HG03280 (cell line): ENCODE results near the gene IZUMO1.
A peak's percentile ranks its signal among the peaks of the same experiment; 100 is the strongest.
"Not testable (repeated sequence)": the region's sequence is repeated elsewhere in the genome, so short reads cannot be mapped to it uniquely, and the experiment has no call there.

Source experiments
- ATAC-seq: cut with Tn5 transposase; IDR thresholded peaks from one replicate; pipeline ENCODE4 v1.9.1; 2021; ENCODE audit warnings: mild to moderate bottlenecking, moderate library complexity; ENCODE audit not compliant: unreplicated experiment

Gene IZUMO1

DNA sequence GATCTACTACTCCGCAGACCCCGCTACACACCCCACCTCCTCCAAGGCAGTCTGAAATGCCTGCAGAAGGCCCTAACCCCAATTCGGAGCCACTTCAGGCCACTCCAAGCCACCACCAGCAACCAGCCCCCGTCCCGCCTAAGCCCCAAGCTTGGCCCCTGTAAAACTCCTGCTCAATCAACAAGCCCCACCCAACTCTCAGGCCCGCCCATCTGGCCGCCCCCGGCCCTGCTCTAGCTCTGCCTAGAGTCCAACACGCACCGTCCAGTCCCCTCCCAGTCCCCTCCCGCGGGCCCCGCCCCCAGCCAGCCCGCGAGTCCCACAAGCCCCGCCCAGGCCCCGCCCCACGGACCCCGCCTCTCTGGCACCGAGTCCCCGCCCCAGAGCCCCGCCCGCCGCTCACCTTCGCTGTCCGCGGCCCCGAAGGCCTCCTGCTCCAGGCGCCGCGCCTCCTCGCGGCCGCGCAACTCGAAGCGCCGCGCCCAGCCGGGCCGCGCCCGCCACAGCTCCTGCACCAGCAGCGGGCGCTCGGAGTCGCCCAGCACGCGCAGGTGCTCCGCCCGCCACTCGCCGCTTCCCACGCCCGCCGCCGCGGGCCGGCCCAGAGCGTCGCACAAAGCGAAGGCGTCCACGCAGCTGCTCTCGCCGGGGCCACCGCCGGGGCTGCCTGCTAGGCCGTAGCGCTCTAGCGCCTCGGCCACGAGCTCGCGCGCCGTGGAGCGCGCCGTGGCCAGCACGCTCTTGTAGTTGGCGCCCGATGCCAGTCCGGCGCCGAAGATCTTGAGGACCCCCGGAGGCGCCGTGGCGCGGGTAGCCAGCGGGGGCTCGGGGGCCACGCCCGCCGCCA, 7.9 kb downstream of the IZUMO1 start:
- ATAC-seq: peak; percentile 73

DNA sequence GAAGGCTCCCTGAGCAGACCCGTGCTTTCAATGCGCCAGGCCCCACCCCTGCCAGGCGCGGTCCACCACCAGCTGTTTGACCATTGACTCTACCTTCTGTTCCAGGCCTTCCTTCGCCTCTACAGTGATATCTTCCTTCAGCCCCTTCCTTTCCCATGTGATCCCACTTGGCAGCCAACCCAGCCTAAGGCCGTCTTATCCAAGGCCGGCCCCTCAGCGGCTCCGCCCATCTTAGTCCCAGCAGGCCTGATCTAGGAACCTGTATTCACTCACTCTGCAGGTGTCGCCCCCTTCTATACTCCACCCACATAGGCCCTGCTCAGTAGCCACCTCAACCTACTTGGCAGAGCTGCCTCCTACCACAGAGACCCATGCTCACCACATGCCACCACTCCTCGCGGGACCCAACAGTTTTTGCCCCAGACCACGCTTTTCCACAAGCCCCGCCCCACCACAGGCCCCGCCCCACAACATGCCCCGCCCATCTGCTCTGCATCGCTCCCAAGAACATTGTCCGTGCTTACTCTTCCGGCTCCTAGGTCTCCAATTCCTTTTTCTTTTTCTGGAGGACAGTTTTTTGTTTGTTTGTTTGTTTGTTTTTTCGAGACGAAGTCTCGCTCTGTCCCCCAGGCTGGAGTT, 9.2 kb downstream of the IZUMO1 start:
- no peak for ATAC-seq

DNA sequence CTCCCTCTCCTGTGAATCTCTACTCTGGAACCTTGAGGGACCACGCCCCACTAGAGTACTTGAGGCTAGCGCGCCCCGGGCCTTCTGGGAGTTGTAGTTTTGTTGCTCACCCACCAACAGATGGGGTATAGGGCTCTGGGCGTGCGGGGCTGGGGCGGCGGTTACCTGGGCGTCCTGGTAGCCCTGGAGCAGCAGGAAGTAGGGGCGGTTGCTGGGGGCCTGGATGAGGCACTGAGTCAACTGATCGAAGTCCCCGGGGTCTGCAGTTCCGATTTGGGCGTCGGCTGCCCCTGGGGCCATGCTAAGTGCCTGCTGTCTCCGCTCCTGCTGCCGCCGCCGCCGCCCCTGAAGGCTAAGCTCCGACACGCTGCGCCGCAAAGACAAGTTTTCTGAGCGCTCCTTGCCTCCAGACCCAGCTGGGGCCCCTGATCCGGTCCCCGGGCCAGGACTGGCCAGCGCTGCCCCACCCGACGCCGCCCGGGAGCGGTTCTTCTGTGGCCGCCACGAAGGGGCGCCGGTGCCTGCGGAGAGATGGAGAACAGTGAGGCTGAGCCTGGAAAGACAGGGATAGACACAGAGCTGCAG, 11.6 kb downstream of the IZUMO1 start:
- ATAC-seq: no peak

DNA sequence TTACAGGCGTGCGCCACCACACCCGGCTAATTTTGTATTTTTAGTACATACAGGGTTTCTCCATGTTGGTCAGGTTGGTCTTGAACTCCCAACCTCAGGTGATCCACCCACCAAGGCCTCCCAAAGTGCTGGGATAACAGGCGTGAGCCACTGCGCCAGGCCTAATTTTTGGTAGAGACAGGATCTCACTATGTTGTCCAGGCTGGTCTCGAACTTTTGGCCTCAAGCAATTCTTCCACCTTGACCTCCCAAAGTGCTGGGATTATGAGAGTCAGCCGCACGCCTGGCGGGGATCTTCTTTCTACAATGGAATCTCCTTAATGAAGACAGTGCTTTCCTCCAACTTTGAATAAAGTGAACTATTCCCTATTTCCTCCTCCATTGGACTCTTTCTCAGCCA, 12.1 kb downstream of the IZUMO1 start:
- ATAC-seq: no peak

DNA sequence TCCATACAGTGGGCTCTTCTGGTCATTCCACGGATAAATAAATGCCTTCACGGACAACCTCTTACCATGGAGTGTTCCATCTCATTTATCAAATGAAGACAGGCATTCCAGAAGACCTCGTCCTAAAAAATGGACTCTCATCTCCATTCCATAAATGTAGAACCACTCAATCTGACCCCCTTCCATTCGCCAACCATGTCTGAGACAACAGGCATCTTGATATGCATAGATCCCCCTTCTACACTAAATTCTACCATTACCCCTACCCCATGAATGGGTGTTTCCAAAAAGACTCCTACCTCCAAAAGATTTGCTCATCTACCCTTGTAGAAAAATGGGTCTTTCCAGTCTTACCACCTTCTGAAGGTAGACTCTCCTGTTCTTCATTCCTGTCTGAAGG, 15.3 kb downstream of the IZUMO1 start:
- ATAC-seq: no peak

DNA sequence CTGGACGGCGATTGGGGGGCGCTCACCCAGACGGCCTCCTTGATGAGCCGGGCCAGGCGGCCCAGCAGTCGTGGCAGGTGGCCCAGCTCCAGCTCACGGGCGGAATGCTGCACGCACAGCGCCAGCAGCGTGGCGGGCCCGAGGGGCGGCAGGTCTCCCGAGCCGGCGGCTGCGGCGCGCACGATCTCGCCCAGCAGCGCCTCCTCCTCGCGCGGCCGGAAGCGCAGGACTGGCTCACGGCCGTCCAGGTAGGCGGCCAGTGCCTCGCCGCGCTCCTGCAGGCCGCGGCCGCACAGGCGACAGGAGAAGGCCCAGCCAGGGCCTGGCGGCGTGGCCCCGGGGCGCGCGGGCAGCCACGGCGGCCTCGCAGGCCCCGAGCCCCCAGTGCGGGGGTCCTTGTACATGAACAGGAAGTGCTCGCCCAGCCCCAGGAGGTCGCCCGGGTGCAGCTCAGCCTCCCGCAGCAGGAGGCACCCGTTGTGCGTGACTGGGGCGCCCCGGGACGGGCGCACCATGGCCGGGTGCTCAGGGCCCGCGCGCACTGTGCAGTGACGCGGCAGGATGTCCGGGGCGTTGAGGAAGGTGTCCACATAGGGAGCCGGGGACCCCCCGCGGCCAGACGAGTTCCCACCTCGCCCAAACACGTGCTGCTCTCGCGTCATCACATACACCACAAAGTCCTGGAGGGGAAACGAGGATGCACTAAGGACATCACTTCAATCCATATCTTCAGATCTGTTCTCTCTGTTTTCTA, 17.6 kb downstream of the IZUMO1 start:
- ATAC-seq: no peak

DNA sequence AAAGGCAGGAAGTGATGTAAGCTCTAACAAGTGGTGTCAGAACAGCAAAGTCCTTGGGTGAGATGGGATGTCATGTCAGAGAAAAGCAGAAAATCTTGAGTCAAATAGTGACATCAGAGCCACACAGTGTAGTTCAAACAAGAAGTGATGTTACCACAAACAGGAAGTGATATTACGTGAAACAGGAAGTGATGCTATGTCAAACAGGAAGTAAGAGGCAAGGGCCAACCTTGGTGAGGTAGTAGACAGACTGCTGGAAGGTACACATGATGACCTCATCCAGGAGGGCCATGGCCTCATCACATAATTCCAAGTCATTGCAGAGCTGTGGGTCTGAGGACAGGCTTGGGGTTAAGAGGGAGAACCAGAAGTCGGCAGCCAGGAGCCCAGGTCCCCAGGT, 20.2 kb downstream of the IZUMO1 start:
- no peak for ATAC-seq

DNA sequence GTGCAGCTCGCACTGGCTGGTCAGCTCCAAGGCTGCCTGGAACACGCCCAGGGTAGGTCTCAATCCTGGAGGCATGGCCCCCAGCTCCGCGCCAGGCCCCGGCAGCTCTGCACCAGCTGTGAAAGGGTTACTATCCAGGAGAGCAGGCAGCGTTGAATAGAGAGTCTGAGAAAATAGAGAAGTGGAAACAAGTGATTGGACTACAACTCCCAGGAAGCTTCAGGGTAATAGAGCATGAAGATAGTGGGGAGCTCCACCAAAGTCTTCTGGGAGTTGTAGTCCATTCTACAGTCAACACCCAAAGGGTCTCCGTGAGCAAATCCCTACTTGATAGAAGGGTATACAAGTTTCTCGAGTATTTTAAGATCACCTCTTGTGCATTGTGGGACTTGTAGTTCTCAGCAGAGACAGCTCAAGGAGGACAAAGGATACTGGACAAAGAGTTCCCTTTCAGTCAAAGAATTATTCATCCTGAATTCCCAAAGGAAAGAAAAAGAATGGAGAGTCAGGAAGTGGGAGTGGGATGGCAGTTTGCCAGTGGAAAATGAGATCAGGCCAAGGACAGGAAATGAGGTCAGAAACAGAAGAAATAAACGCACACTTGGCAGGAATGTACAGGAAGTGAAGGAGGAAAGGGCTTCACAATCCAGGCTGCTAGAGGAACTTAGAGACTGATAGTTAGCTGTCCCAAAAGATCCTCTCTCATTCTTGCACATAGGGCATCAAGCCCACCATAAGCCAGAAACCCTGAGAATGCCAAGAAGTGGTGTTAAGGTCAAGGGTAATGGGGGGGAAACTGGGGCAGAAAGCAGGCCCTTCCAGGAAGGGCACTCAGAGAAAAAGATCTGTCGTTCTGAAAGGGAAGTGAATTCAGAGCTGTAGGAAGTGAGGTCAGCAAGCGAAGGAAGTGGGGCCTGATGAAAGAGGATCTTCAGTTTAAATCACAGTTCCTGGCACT, 21.6 kb downstream of the IZUMO1 start:
- ATAC-seq: no peak

DNA sequence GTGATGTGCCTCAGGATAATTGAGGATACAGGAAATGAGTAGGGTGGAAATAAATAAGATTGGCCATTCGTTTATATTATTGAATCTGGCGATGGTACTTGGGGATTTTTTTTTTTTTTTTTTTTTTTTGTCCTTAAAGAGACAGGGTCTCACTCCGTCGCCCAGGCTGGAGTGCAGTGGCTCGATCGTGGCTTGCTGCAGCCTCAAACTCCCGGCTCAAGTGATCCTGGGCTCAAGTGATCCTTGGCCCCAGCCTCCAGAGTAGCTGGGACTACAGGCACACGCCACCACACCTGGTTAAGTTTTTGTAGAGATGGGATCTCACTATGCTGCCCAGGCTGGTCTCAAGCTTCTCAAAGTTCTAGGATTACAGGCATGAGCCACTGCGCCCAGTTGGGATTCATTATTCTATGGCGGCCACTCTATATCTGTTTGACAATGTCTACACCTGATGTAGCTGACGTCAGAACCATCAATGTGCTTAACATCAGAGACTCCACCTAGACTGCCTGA, 24.5 kb downstream of the IZUMO1 start:
- no peak for ATAC-seq

DNA sequence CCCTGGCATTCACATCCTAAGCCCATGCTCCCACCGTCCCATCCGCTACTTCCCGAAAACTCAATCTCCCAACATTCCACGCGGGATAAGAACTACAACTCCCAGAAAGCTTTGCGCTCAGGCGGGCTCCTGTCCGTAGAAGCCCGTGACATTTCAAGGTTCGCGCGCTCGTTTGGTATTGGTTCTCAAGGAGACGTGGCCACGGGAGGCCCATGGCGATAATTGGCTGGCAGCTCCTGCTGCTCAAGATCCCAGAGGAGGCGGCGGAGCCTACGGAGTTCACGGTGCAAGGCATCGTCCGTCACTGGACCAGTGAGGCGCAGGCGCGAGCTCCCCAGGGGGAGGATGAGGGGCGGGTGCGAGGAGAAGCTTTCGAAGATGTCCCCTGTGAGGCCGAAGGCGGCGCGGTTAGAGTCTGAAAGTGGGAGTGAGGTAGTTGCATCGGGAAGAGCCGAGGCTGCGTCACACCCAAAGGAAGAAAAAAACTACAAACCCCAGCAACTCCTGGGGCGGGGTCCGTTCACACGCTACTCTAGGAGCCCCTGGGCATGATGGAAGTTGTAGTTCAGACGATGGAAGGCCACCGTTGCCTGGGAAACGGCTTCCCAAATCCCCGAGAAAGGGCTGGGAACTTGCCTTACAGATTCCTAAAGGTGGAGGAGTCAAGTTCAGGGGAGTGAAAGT, 26.0 kb downstream of the IZUMO1 start:
- peak; percentile 86 for ATAC-seq

DNA sequence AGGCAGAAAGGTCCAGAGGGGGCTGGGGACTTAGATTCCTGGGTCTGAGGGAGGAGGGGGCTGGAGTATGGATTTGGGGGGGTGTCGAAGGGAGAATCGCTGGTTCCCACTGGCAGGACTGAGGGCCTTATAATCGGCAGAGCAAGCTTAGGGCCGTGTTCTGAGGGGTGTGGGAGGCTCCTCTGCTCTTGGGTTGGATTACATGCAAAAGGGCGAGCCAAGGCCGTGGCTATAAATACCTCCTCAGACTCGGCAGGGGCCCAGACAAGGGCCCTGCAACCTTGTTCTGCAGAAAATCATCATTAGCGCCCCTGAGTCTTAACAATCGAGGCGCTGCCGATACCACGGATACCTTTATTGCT, 26.5 kb downstream of the IZUMO1 start:
- ATAC-seq: no peak

DNA sequence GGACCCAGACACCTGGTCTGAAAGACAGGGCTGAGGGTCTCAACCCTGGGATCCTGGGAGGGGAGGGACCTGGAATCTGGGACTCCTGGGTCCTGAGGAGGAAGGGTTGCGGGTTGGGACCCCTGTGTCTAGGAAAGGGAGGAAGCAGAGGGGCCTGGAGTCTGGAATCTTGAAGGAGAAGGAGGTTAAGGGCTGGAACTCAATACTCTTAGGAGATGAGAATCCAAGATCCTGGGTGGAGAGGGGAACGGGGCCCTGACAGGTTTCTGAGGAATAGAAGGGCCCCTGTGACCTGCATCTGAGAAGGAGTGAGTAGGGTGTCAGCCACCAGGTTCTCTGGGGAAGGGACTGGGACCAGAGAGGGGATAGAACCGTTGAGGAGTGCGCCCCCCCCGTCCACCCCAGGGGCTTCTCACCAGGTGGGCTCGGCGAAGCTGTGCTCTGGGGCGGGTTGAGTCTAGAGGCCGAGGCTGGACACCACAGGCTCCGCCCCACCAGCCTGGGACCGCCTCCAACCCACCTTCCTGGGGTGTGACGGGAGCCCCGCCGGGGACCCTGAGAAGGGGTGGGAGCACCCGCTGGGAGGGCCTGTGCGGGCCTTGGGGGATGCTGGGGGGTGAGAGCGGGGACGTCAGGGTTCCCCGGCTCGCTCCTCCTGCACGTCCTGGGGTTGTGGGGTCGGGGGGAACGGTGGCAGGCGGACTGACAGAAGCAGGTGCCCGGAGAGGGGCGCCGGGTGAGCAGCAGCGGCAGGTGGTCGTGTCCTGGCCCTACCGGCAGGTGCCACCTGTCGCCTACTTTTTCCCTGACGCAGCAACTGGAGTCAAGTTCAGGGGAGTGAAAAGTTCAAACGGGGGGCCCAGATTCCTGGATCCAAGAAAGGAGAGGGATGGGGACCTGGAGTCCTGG, 27.2 kb downstream of the IZUMO1 start, which contains the start of gene MAMSTR:
Gene MAMSTR (minus strand): TSS at position 463 of the 909 bp plus-strand sequence. CDS start 694 bp downstream, outside the sequence.
- no peak for ATAC-seq

DNA sequence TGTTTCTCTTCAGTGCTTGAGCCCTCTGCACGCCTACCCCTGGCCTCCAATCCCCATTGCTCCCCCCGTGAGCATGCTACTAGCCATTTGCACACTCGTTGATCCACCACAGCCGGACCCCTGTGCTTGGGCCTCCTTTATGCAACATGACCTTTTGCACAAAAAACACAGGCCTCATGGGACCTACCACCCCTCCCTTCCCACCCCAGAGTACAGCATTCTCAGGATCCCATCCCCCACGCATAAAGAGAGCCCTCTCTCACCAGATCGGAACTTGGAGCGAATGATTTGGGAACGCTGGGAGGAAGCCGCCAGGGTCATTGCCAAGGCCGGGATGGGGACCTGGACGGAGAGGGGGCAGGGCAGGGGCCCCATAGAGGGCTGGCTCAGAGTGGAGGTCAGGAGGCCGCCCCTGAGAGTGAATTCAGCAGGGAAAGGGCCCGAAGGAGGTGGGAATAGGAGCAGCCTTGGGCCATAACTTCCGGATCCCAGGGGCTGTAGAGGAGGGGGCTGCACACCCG, 27.9 kb downstream of the IZUMO1 start:
- no peak for ATAC-seq

DNA sequence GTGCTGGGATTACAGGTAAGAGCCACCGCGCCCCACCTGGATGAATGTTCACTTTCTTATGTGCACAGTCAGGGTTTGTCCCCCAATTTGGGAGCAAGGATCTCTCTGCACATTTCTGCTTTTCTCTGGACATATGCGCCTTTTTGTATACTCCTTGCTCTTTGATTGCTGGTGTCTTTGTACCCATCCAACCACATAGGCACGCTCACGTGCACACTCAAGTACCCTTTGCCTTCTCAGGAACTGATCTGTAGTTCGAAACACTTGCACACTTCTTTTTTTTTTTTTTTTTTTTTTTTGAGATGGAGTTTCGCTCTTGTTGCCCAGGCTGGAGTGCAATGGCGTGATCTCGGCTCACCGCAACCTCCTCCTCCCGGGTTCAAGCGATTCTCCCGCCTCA, 28.6 kb downstream of the IZUMO1 start:
- not testable (repeated sequence) for ATAC-seq

DNA sequence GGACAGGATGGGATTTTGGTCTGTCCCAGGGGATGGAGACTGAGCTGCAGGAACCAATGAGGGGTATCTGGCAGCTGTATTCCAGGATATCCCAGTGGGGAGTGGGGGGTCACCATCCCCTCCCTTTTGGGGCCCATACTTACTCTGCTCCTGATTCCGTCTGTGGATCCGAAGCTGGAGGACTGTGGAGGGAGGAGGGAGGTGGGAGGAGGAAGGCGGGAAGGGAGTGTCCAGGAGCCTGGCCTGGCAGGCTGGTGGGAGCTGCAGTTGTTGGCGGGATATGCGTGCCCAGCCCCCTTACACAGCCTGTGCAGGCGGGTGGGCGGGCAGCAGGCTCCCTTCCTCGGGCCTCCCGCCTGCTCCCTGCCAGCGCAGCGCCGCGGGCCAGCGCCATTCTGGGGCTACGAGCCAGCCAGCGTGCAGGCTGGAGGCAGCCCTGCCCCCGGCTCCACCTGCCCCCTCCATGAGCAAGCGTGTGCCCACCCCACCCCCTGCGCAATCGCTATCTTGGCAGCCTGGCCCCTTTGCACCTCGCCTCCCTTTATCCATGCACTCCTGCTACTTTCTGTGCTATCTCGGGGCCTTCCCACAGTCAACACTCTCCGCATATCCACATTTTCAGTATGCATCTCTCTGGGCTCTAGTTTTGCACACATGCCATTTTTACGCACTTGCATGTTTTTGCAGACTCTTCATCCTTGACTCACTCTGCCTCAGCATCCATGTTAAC, 30.0 kb downstream of the IZUMO1 start:
- no peak for ATAC-seq

DNA sequence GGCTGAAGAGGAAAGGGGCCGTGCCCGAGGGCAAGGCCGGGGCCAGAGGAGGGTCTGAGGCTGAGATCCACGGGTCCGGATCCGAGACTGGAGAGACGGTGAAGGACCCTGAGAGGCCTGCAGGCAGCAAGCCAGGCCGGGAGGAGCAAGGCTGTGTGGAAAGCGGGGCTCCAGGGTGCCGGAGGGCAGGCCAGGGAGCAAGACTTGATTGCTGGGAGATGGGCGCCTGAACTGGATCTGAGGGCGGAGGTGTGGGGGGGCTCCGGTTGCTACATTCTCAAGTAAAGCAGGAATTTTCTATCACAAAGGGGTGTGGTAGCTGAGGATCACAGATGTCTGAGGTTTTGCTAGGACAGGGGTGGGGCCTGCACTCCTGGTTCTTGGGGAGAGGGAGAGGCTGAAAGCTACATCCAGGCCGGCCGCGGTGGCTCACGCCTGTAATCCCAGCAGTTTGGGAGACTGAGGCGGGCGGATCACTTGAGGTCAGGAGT, 31.0 kb downstream of the IZUMO1 start:
- ATAC-seq: no peak
